ENCODE data around the gene IFI30. TPM values are rescaled to one million over a fixed set of nuclear protein-coding genes. Genes with fewer than 3 reads are reported as not detected.

The IFI30 gene
- total and polyA plus RNA-seq, 2 donors (not counting 3 experiments of a cell fraction or from before 2014, with no cell fraction given): 1.1 to 1.6 TPM

GRCh38 chr19:18218600-18218999 lies 45.0 kb downstream of the IFI30 start:
- DNase-seq (ENCODE audit: low read depth, low spot score): no peak
- Histone ChIP-seq H4K20me1 (replicated peaks; ENCODE audit: control insufficient read depth, extremely low read depth, insufficient read depth, low read length) (no peaks in the 10 kb centered on the region), H3K9me1 (replicated peaks; ENCODE audit: control insufficient read depth, extremely low read depth, insufficient read depth, low read length) (no peaks in the 10 kb centered on the region), H3K36me3 (ENCODE audit: control insufficient read depth in 2 of 2, extremely low read depth in 1 of 2, insufficient read depth in 2 of 2, low read length in 2 of 2) (no peaks in the 10 kb centered on the region), H3K79me2 (ENCODE audit: control insufficient read depth, insufficient read depth, low read length) (no peaks in the 10 kb centered on the region), H2AFZ (ENCODE audit: low read depth, low read length) (no peak overlapping the region), H3K4me3 (replicated peaks in 1 of 3; ENCODE audit: insufficient read depth in 1 of 3, low read depth in 1 of 3, low read length in 3 of 3) (no peak overlapping the region), H3K4me1 (ENCODE audit: control insufficient read depth, extremely low read depth, insufficient read depth, low read length) (no peaks in the 10 kb centered on the region), H3K9ac (replicated peaks; ENCODE audit: extremely low read depth, insufficient read depth, low read length) (no peak overlapping the region), H3K27ac (ENCODE audit: insufficient read depth, low read depth, low read length) (no peak overlapping the region), H3K4me2 (ENCODE audit: insufficient read depth, low read length) (no peak overlapping the region), H3K27me3 (ENCODE audit: control insufficient read depth in 2 of 2, insufficient read depth in 2 of 2, low read length in 2 of 2) (peaks cover 0 to 2% of the 10 kb centered on the region in 2 experiments), H3K9me3 (replicated peaks; ENCODE audit: control insufficient read depth, insufficient read depth, low read length) (no peaks in the 10 kb centered on the region)
- ChIA-PET CTCF (interaction anchor here (1.9 to 3.9 kb wide), 2 partner anchors 11 to 34 kb away, joined by 10 to 18 read pairs; no protein-coding TSS in a partner anchor), POLR2A (interaction anchor here (0.5 kb wide), 1 partner anchor 126 kb away, joined by 3 read pairs; no protein-coding TSS in a partner anchor)
- no peak for FAIRE-seq
- dilution Hi-C loops (cut with MboI; ENCODE audit: extremely low pct_ligation_motif_present, low sequenced_read_pairs) (no loop called here), intact Hi-C loops (cut with micrococcal nuclease) (no loop called here)
- TF ChIP-seq MYC (IDR thresholded peaks at IDR 0.05; ENCODE audit: low read depth, low read length): no peak
- BruUV-seq (replicated peaks): no TSS peak

- DNase-seq (ENCODE audit: low read depth, low spot score) (no peak), FAIRE-seq (no peak)
- peaks cover 2% of the 10 kb centered on the region in 2 experiments for H3K27me3 ChIP-seq (ENCODE audit: control insufficient read depth in 2 of 2, insufficient read depth in 2 of 2, low read length in 2 of 2)
- peaks cover 5% of the 10 kb centered on the region for H3K4me1 ChIP-seq (ENCODE audit: control insufficient read depth, extremely low read depth, insufficient read depth, low read length)
- H3K9me3 ChIP-seq (replicated peaks; ENCODE audit: control insufficient read depth, insufficient read depth, low read length): no peaks in the 10 kb centered on the region
- dilution Hi-C loops (cut with MboI; ENCODE audit: extremely low pct_ligation_motif_present, low sequenced_read_pairs): no loop called here
- no peak overlapping the region for H3K4me2 ChIP-seq (ENCODE audit: insufficient read depth, low read length)
- no peaks in the 10 kb centered on the region for H3K79me2 ChIP-seq (ENCODE audit: control insufficient read depth, insufficient read depth, low read length)
- ChIA-PET CTCF (interaction anchor here (1.1 to 3.9 kb wide), 6 partner anchors 12 to 109 kb away, joined by 3 to 18 read pairs (median 4); no protein-coding TSS in a partner anchor), POLR2A (no interaction called here)
- no peaks in the 10 kb centered on the region for H3K36me3 ChIP-seq (ENCODE audit: control insufficient read depth in 2 of 2, extremely low read depth in 1 of 2, insufficient read depth in 2 of 2, low read length in 2 of 2)
- no peaks in the 10 kb centered on the region for H3K9me1 ChIP-seq (replicated peaks; ENCODE audit: control insufficient read depth, extremely low read depth, insufficient read depth, low read length)
- H4K20me1 ChIP-seq (replicated peaks; ENCODE audit: control insufficient read depth, extremely low read depth, insufficient read depth, low read length): no peaks in the 10 kb centered on the region
- BruUV-seq (replicated peaks): no TSS peak
- no peak overlapping the region for H3K4me3 ChIP-seq (replicated peaks in 1 of 3; ENCODE audit: insufficient read depth in 1 of 3, low read depth in 1 of 3, low read length in 3 of 3)
- no peak for TF ChIP-seq POLR2A (IDR thresholded peaks at IDR 0.05; ENCODE audit: low read depth, low read length)
- TF ChIP-seq POLR2AphosphoS5 (IDR thresholded peaks at IDR 0.05; ENCODE audit: insufficient read depth, low read depth, low read length): no peak
- TF ChIP-seq GATA2 (IDR thresholded peaks at IDR 0.05; ENCODE audit: insufficient read depth, insufficient read length, low read depth, low read length): no peak
- no peak for TF ChIP-seq FOS (IDR thresholded peaks at IDR 0.05; ENCODE audit: borderline replicate concordance, insufficient read depth, low read length)
- TF ChIP-seq MYC (IDR thresholded peaks at IDR 0.05; ENCODE audit: low read depth, low read length): no peak
- TF ChIP-seq, protein P1, sequence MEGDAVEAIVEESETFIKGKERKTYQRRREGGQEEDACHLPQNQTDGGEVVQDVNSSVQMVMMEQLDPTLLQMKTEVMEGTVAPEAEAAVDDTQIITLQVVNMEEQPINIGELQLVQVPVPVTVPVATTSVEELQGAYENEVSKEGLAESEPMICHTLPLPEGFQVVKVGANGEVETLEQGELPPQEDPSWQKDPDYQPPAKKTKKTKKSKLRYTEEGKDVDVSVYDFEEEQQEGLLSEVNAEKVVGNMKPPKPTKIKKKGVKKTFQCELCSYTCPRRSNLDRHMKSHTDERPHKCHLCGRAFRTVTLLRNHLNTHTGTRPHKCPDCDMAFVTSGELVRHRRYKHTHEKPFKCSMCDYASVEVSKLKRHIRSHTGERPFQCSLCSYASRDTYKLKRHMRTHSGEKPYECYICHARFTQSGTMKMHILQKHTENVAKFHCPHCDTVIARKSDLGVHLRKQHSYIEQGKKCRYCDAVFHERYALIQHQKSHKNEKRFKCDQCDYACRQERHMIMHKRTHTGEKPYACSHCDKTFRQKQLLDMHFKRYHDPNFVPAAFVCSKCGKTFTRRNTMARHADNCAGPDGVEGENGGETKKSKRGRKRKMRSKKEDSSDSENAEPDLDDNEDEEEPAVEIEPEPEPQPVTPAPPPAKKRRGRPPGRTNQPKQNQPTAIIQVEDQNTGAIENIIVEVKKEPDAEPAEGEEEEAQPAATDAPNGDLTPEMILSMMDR (IDR thresholded peaks at IDR 0.05; ENCODE audit: extremely low read depth in 1 of 2, insufficient read depth in 1 of 2, low read depth in 1 of 2, low read length in 2 of 2): no peak
- no peak overlapping the region for H2AFZ ChIP-seq (ENCODE audit: low read depth, low read length)
- intact Hi-C loops (cut with micrococcal nuclease): no loop called here
- no peak overlapping the region for H3K9ac ChIP-seq (replicated peaks; ENCODE audit: extremely low read depth, insufficient read depth, low read length)
- H3K27ac ChIP-seq (ENCODE audit: insufficient read depth, low read depth, low read length): no peak overlapping the region
Measured at GRCh38 chr19:18219911-18220631, 46.5 kb downstream of the IFI30 start.

Measured in endothelial cell of umbilical vein (primary cell).